GM10266 (cell line): ENCODE measurements around the gene ABCB4.

Experiments used
- DNase-seq: peaks from one replicate; pipeline ENCODE4 v3.0.0; 2012; ENCODE audit errors: extremely low spot score
- TF ChIP-seq, protein P1 (sequence below): IDR thresholded peaks from 2 replicates; pipeline ENCODE4 v1.5.1; 2012; ENCODE audit warnings: mild to moderate bottlenecking, low read depth; ENCODE audit not compliant: control insufficient read depth, insufficient read depth; ENCODE audit errors: missing control alignments

The ABCB4 gene

DNA sequence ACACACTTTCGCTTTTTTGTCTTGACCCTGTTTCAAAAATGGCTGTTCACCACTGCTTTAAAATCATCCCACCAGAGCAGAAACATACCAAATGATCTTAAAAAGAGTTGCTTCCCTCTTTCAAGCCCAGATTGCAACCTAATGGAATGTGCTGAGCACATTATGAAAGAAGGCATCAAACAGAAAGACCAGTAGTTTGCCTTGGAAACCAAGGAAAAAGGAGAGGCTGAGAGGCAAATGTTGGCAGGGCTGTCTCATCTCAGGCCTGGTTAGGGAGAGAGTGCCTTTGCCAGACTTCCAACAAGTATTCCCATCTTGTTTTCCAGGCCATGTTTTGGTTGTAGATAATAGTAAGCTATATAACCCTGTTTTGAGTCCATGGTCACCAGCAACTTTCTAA is 64.3 kb downstream of the ABCB4 start:
- no peak for DNase-seq
- TF ChIP-seq, protein P1, sequence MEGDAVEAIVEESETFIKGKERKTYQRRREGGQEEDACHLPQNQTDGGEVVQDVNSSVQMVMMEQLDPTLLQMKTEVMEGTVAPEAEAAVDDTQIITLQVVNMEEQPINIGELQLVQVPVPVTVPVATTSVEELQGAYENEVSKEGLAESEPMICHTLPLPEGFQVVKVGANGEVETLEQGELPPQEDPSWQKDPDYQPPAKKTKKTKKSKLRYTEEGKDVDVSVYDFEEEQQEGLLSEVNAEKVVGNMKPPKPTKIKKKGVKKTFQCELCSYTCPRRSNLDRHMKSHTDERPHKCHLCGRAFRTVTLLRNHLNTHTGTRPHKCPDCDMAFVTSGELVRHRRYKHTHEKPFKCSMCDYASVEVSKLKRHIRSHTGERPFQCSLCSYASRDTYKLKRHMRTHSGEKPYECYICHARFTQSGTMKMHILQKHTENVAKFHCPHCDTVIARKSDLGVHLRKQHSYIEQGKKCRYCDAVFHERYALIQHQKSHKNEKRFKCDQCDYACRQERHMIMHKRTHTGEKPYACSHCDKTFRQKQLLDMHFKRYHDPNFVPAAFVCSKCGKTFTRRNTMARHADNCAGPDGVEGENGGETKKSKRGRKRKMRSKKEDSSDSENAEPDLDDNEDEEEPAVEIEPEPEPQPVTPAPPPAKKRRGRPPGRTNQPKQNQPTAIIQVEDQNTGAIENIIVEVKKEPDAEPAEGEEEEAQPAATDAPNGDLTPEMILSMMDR, result no peak

DNA sequence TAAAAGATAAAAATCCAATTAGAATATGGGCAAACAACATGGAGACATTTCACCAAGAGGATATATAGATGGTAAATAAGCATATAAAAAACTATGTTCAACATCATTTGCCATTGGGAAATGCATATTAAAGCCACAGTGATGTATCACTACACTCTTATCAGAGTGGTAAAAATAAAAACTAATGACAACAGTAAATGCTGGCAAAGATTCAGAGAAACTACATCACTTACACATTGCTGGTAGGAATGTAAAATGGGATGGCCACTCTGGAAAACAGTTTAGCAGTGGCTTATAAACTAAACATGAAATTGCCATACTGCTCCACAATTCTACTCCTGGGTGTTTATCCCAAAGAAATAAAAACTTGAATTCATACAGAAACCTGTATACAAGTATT is 70.8 kb downstream of the ABCB4 start:
- no peak for DNase-seq
- TF ChIP-seq, protein P1, result no peak

DNA sequence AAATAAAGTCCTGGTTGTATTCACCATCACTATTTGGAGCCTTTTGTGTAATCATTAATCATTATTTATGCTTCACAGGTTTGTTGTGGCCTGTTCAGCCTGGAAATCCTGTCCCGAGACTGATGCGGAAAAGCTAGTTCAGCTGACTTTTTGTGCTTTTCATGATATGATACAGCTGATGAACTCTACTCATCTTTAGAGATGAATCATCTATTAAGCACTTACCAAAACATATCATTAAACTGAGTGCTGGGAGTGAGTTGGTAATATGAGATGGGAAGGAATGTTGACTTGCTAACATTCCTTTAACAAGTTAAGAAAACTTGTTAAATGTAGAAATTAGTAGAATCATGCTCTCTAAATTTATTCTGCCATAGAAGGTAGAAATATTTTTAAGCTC is 77.0 kb downstream of the ABCB4 start:
- TF ChIP-seq, protein P1, result no peak
- no peak for DNase-seq

DNA sequence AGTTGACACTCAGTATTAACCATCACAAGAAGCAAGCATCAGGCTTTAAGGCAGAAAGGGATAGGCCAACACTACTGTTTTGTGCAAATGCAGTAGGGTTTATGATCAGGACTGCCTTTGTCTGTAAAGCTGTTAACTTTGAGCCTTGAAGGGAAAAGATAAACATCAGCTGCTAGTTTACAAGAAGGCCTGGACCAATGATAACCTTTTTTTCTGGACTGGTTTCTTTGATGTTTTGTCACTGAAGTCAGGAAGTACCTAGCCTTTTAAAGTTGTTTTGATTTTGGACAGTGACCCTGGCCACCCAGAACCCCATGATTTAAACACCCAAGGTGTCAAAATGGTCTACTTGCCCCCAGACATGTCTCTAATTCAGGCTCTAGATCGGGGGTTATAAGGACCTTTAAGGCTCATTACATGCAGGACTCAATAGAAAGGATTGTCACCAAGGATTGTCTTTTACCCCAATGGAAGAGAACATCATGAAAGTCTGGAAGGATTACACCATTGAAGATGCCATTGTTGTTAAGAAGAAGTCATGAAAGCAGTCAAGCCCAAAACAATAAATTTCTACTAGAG is 79.9 kb downstream of the ABCB4 start:
- DNase-seq, result no peak
- TF ChIP-seq, protein P1, result no peak

DNA sequence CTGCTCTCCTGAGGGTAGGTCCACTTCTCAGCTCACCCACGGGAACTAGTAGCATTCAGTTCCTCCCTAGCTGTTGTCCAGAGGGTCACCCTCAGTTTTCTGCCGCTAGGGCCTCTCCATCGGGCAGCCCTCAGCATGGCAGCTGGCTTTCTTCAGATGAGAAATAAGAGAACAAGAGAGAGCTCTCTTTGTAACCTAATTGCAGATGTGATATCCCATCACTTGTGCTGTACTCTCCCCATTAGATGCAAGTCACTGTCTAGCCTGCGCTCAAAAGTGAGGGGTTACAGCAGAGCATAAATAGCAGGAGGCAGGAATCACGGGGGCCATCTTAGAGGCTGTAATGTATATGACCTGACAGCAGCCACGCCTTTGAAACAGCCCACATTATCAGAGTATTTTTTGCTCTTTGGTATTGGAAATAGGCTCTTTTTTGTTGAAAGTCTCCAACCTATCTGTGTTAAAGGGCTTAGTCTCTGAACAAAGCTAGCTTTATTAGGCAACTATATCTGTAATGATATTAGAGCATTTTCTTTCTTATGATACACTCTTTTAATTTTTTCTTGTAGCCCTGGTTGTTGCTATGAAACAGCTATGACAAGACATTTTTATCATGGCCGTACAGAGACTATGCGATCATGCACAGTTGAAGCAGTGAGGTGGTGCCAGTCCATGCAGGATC is 84.3 kb downstream of the ABCB4 start:
- DNase-seq, result no peak

DNA sequence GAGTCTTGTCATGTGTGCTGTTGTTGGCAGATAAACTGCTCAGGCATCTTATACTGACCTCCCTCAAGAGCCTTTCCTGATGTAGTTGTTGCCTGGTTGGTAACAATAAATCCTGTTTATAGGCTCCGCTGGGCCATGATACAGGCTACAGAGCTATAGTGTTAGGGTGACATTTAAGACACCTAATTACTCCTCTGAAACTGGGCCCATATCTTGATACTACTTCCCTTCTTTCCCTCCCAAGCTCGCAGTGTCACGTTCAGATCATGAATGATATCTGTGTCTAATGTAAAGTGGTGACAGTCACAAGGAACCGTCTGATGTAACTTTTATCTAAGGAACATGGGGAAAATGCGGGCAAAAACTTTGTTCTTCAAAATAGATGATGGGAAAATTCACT is 94.6 kb downstream of the ABCB4 start:
- TF ChIP-seq, protein P1, result no peak
- no peak for DNase-seq

More for the DNA sequence above, 84.3 kb downstream of the ABCB4 start:
- TF ChIP-seq, protein P1, result no peak

DNA sequence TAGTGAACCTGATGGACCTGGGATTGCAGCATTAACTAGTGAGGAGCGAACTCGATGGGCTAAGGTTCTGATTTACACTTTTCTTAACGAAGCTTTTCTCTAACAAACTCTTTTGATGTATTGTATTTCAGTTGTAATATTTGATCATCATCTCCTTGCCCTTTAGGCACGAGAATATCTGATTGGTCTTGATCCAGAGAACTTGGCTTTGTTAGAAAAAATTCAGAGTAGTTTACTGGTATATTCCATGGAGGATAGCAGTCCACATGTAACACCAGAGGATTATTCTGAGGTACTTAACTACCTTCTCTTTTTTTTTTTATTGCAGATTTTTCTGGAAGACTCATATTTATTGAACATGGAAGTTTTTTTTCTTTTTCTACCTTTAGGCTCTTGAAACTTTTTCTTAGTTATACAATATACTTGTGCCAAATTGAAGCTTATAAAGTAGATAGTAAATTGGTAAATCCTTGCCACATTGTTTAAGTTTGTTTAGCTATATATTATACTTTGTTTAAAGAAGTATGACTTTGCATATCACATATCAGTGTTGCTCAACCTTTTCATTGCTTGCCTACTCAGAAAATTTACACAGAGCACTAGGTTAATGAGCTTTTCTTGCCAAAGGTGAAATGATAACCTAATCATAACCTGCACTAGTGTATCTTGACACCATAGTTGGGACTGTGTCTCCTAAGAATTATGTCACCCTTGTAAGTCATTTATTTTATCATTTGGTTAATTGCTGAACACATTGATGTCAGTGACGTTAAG is 99.6 kb downstream of the ABCB4 start:
- DNase-seq, result no peak

More for the DNA sequence above, 99.6 kb downstream of the ABCB4 start:
- TF ChIP-seq, protein P1, result no peak
